DOHH2 (cell line): Measurements from ENCODE around the gene CTPS2.

Source experiments
- H3F3A ChIP-seq: fragments of 200-600 bp; sonication (generic), shearing (Covaris generic); 2 replicates; pipeline ENCODE4 v1.6.0; 2016; ENCODE audit warnings: antibody characterized with exemption, mild to moderate bottlenecking; ENCODE audit not compliant: control insufficient read depth, insufficient read depth
- H3K27ac ChIP-seq: fragments of 200-600 bp; sonication (generic); 2 replicates; pipeline ENCODE4 v1.5.1; 2014; ENCODE audit warnings: low read depth, mild to moderate bottlenecking, low read length, moderate library complexity
- H3K27me3 ChIP-seq: fragments of 200-600 bp; sonication (generic); 2 replicates; pipeline ENCODE4 v1.6.1; 2014; ENCODE audit warnings: mild to moderate bottlenecking, low read length, mixed read lengths; ENCODE audit not compliant: control insufficient read depth
- H3K36me3 ChIP-seq: fragments of 200-600 bp; sonication (generic); 2 replicates; pipeline ENCODE4 v1.6.1; 2014; ENCODE audit warnings: mild to moderate bottlenecking, low read length, moderate library complexity, mixed read lengths; ENCODE audit not compliant: control insufficient read depth
- H3K4me1 ChIP-seq: fragments of 200-600 bp; sonication (generic); 2 replicates; pipeline ENCODE4 v1.6.1; 2014; ENCODE audit warnings: mild to moderate bottlenecking, low read length, mixed read lengths; ENCODE audit not compliant: control insufficient read depth
- H3K4me2 ChIP-seq: fragments of 200-600 bp; sonication (generic); 2 replicates; pipeline ENCODE4 v1.6.0; 2014; ENCODE audit warnings: mild to moderate bottlenecking, low read length, moderate library complexity
- H3K4me3 ChIP-seq: fragments of 200-600 bp; sonication (generic); 2 replicates; pipeline ENCODE4 v1.5.1; 2014; ENCODE audit warnings: mild to moderate bottlenecking, low read length, mixed read lengths
- H3K79me2 ChIP-seq: fragments of 200-600 bp; sonication (generic); 2 replicates; pipeline ENCODE4 v1.6.1; 2014; ENCODE audit warnings: mild to moderate bottlenecking, low read length, mixed read lengths; ENCODE audit not compliant: control insufficient read depth
- H3K9me2 ChIP-seq: fragments of 200-600 bp; sonication (generic); replicated peaks from 2 replicates; pipeline ENCODE4 v1.6.1; 2014; ENCODE audit warnings: mild to moderate bottlenecking, low read length, mixed read lengths; ENCODE audit not compliant: control insufficient read depth
- H3K9me3 ChIP-seq: fragments of 200-600 bp; sonication (generic); 2 replicates; pipeline ENCODE4 v1.6.1; 2014; ENCODE audit warnings: antibody characterized with exemption, low read length, mixed read lengths; ENCODE audit not compliant: control insufficient read depth, insufficient read depth
- H4K20me1 ChIP-seq: fragments of 200-600 bp; sonication (generic); 2 replicates; pipeline ENCODE4 v1.6.0; 2014; ENCODE audit warnings: low read depth, mild to moderate bottlenecking, antibody characterized with exemption, low read length, moderate library complexity; ENCODE audit not compliant: control insufficient read depth, insufficient read depth
- EZH2phosphoT487 ChIP-seq: fragments of 200-600 bp; sonication (generic); IDR thresholded peaks from 2 replicates; pipeline ENCODE4 v1.6.1; 2017; ENCODE audit warnings: borderline replicate concordance, mild to moderate bottlenecking, antibody characterized with exemption, low read length, moderate library complexity, mixed read lengths
- TF ChIP-seq, protein P1 (sequence below): fragments of 200-600 bp; sonication (generic); IDR thresholded peaks from one replicate; pipeline ENCODE4 v1.5.1; 2014; ENCODE audit warnings: antibody characterized with exemption, mild to moderate bottlenecking, low read depth, low read length; ENCODE audit not compliant: poor library complexity, severe bottlenecking

Gene CTPS2

DNA sequence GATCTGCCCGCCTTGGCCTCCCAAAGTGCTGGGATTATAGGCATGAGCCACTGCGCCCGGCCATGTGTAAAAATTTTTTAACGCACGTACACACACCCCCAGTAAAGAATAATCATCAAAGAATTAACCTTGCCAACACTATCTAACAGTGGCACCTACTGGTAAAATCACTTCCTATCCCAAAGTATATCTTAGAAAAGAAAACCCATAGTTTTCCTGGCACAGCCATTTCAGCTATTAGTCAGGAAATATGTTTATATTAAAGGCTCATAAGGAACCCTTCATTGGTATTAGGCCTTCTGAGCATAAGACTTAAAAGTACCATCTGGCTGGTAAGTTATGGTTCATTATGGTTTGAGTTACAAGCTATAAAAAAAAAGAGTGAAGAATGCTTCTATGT is 48.4 kb downstream of the CTPS2 start:
- H3F3A ChIP-seq: no peaks in the 10 kb centered on the region
- peaks cover 29% of the 10 kb centered on the region; the same call in 1 of the 2 replicates for H3K36me3 ChIP-seq
- H3K79me2 ChIP-seq: no peaks in the 10 kb centered on the region
- H3K27ac ChIP-seq: no peak overlapping the region
- H3K9me3 ChIP-seq: no peaks in the 10 kb centered on the region
- no peaks in the 10 kb centered on the region for H4K20me1 ChIP-seq
- no peaks in the 10 kb centered on the region for H3K9me2 ChIP-seq
- H3K4me3 ChIP-seq: no peak overlapping the region
- no peak overlapping the region for H3K4me2 ChIP-seq
- no peak for TF ChIP-seq EZH2phosphoT487
- TF ChIP-seq, protein P1, sequence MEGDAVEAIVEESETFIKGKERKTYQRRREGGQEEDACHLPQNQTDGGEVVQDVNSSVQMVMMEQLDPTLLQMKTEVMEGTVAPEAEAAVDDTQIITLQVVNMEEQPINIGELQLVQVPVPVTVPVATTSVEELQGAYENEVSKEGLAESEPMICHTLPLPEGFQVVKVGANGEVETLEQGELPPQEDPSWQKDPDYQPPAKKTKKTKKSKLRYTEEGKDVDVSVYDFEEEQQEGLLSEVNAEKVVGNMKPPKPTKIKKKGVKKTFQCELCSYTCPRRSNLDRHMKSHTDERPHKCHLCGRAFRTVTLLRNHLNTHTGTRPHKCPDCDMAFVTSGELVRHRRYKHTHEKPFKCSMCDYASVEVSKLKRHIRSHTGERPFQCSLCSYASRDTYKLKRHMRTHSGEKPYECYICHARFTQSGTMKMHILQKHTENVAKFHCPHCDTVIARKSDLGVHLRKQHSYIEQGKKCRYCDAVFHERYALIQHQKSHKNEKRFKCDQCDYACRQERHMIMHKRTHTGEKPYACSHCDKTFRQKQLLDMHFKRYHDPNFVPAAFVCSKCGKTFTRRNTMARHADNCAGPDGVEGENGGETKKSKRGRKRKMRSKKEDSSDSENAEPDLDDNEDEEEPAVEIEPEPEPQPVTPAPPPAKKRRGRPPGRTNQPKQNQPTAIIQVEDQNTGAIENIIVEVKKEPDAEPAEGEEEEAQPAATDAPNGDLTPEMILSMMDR: no peak
- no peaks in the 10 kb centered on the region for H3K4me1 ChIP-seq
- H3K27me3 ChIP-seq: no peaks in the 10 kb centered on the region

DNA sequence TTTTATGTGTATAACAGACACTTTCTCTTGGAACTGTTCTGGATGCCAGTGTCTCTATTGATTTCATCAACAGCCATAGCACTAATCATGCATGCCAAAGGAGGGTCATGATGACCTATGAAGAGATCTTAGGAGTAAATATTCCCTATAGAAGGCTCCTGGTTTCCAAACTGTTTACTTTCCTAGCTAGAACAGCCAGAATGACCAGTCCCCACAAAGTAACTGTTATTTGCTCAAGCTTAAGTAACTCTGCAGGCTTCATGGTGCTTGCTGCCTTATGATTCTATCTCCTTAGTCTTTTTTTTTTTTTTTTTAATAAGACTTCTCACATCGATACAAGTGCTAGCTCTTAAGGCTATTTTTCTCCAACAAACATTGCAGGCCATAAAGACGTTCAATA is 50.1 kb downstream of the CTPS2 start:
- Histone ChIP-seq H3K4me2 (no peak overlapping the region), H3K4me1 (no peaks in the 10 kb centered on the region), H3K9me3 (no peaks in the 10 kb centered on the region), H3K27me3 (no peaks in the 10 kb centered on the region), H3K9me2 (no peaks in the 10 kb centered on the region), H3K4me3 (no peak overlapping the region), H3K27ac (no peak overlapping the region), H4K20me1 (no peaks in the 10 kb centered on the region), H3K36me3 (peaks cover 22% of the 10 kb centered on the region; the same call in 1 of the 2 replicates), H3K79me2 (no peaks in the 10 kb centered on the region), H3F3A (no peaks in the 10 kb centered on the region)
- no peak for TF ChIP-seq EZH2phosphoT487
- TF ChIP-seq, protein P1: no peak

DNA sequence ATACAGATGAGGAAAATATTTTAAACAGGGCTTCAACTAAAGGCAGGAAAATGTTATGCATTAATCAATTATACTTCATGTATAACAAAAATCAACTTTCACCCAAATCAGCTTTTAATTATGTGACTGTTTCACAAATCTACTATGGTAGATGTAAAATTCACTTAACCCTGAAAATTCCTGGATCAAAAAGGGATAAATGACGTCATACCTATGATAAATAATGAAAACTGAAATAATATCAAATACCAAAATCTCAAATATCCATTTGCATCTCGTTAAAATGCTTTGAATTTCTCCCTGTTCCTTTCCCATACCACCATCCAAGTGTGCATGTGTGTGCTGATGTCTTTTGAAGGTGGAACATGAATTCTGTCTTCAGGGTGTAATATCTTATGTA is 51.0 kb downstream of the CTPS2 start:
- H3K27me3 ChIP-seq: no peaks in the 10 kb centered on the region
- no peak overlapping the region for H3K27ac ChIP-seq
- TF ChIP-seq, protein P1: no peak
- TF ChIP-seq EZH2phosphoT487: no peak
- no peaks in the 10 kb centered on the region for H3K4me1 ChIP-seq
- H3K9me3 ChIP-seq: no peaks in the 10 kb centered on the region
- no peak overlapping the region for H3K4me3 ChIP-seq
- H3K79me2 ChIP-seq: no peaks in the 10 kb centered on the region
- H3F3A ChIP-seq: no peaks in the 10 kb centered on the region
- H3K36me3 ChIP-seq: peaks cover 17% of the 10 kb centered on the region; the same call in 1 of the 2 replicates
- H4K20me1 ChIP-seq: no peaks in the 10 kb centered on the region
- no peak overlapping the region for H3K4me2 ChIP-seq
- no peaks in the 10 kb centered on the region for H3K9me2 ChIP-seq
